Gastrocnemius medialis (tissue), 4 donors: Measurements from ENCODE around the gene DDX23. TPM values are rescaled to one million over a fixed set of nuclear protein-coding genes. Genes with fewer than 3 reads are reported as not detected.

Experiments
- ATAC-seq, 2 donors: fragments of 150-250 bp; one replicate each; pipeline ENCODE4 v1.9.1; 2016
- DNase-seq, 2 donors: peaks; one replicate each; pipeline ENCODE4 v3.0.0-alpha.2; 2019
- H3K27ac ChIP-seq, 4 donors: fragments of 200-600 bp; sonication (generic); 1 replicate in 1 of 4; 2 replicates in 3 of 4; pipeline ENCODE4 v1.5.1; 2016 to 2018; ENCODE audit warnings: mild to moderate bottlenecking in 2 of 4, moderate library complexity in 1 of 4
- H3K27me3 ChIP-seq, 3 donors: fragments of 200-600 bp; sonication (generic) in 2 of 3; 1 replicate in 1 of 3; 2 replicates in 2 of 3; pipeline versions ENCODE4 v1.5.1 to v1.6.0; 2016 to 2019; ENCODE audit warnings: mild to moderate bottlenecking in 1 of 3, moderate library complexity in 1 of 3
- H3K36me3 ChIP-seq, 2 donors: fragments of 200-600 bp; sonication (generic) in 1 of 2; one replicate each; pipeline ENCODE4 v1.5.1; 2017 to 2018
- H3K4me1 ChIP-seq, 2 donors: fragments of 200-600 bp; sonication (generic) in 1 of 2; one replicate each; pipeline ENCODE4 v1.5.1; 2016 to 2017; ENCODE audit warnings: mild to moderate bottlenecking in 2 of 2
- H3K4me3 ChIP-seq, 4 donors: fragments of 200-600 bp; sonication (generic) in 3 of 4; 1 replicate in 1 of 4; 2 replicates in 3 of 4; pipeline ENCODE4 v1.5.1; 2016 to 2019; ENCODE audit warnings: mild to moderate bottlenecking in 2 of 4
- H3K9me3 ChIP-seq, 3 donors: fragments of 200-600 bp; sonication (generic) in 2 of 3; 1 replicate in 1 of 3; 2 replicates in 2 of 3; pipeline ENCODE4 v1.5.1; 2016 to 2019
- CTCF ChIP-seq, 5 experiments: fragments of 450-650 bp in 3 of 5; fragments of 200-600 bp in 2 of 5; sonication (generic) in 2 of 5; IDR thresholded peaks in 4 of 5; conservative IDR thresholded peaks in 1 of 5; 1 replicate in 4 of 5; 2 replicates in 1 of 5; pipeline ENCODE4 v1.5.1; 2016 to 2019; ENCODE audit warnings: antibody characterized with exemption in 5 of 5, mild to moderate bottlenecking in 3 of 5, moderate library complexity in 3 of 5
- POLR2A ChIP-seq, 2 donors: fragments of 450-650 bp; IDR thresholded peaks; one replicate each; pipeline ENCODE4 v1.6.1; 2017; ENCODE audit warnings: antibody characterized with exemption in 2 of 2, mild to moderate bottlenecking in 2 of 2, moderate library complexity in 2 of 2
- in situ Hi-C, 4 donors: fragments of 200-750 bp; cut with MboI; loops; one replicate each; pipeline versions ENCODE4 v1.15.0 to v1.8.0; 2017; ENCODE audit warnings: low sequenced_read_pairs in 4 of 4
- intact Hi-C: fragments of 100-400 bp; cut with DNase I; formaldehyde crosslinking; loops from one replicate; pipeline ENCODE4 v1.15.1; 2023; ENCODE audit warnings: low total_unique reads
- total RNA-seq, 4 donors: library from RNA; depleted of rRNA; stranded (reverse); fragments of >200 nt; gene quantifications; one replicate each; pipeline versions ENCODE4 v1.1.0 to v1.2.3, GENCODE V29; 2016

Gene DDX23
- total RNA-seq, 4 donors from 2014 or later: 55.8 to 80.6 (median 75.7) TPM

GRCh38 chr12:48810903-48811431 is 41.0 kb downstream of the DDX23 start:
- intact Hi-C loops: loop anchor here (10.0 kb wide), 2 partner anchors 456 to 616 kb away; partner anchors contain the start of gene ZNF641
- TF ChIP-seq POLR2A (IDR thresholded peaks at IDR 0.05): no peak
- TF ChIP-seq CTCF (IDR thresholded peaks at IDR 0.05 in 4 of 5, conservative IDR thresholded peaks at IDR 0.05 in 1 of 5): no peak
- no peak for ATAC-seq
- Histone ChIP-seq H3K4me1 (peaks cover 5 to 10% of the 10 kb centered on the region in 2 donors), H3K27ac (no peak overlapping the region), H3K9me3 (no peaks in the 10 kb centered on the region), H3K27me3 (no peaks in the 10 kb centered on the region), H3K4me3 (no peak overlapping the region), H3K36me3 (no peaks in the 10 kb centered on the region)
- in situ Hi-C loops: no loop called here
- no peak for DNase-seq

- Histone ChIP-seq H3K27ac (no peak overlapping the region), H3K27me3 (no peaks in the 10 kb centered on the region), H3K4me1 (no peaks in the 10 kb centered on the region), H3K4me3 (no peak overlapping the region), H3K36me3 (no peaks in the 10 kb centered on the region), H3K9me3 (no peaks in the 10 kb centered on the region)
- no peak for DNase-seq
- in situ Hi-C loops: no loop called here
- no peak for ATAC-seq
- TF ChIP-seq CTCF (IDR thresholded peaks at IDR 0.05 in 4 of 5, conservative IDR thresholded peaks at IDR 0.05 in 1 of 5) (no peak), POLR2A (IDR thresholded peaks at IDR 0.05) (no peak)
- intact Hi-C loops: no loop called here
Observed at GRCh38 chr12:48807981-48808380, 44.0 kb downstream of the DDX23 start.

GRCh38 chr12:48803675-48804074 is 48.3 kb downstream of the DDX23 start:
- Histone ChIP-seq H3K4me3 (no peak overlapping the region), H3K9me3 (no peaks in the 10 kb centered on the region), H3K4me1 (no peaks in the 10 kb centered on the region), H3K27ac (no peak overlapping the region), H3K36me3 (no peaks in the 10 kb centered on the region), H3K27me3 (no peaks in the 10 kb centered on the region)
- intact Hi-C loops: no loop called here
- in situ Hi-C loops: no loop called here
- no peak for ATAC-seq
- no peak for DNase-seq
- no peak for TF ChIP-seq CTCF (IDR thresholded peaks at IDR 0.05 in 4 of 5, conservative IDR thresholded peaks at IDR 0.05 in 1 of 5)
- no peak for TF ChIP-seq POLR2A (IDR thresholded peaks at IDR 0.05)

- intact Hi-C loops (no loop called here), in situ Hi-C loops (no loop called here)
- no peaks in the 10 kb centered on the region for H3K9me3 ChIP-seq
- ATAC-seq (no peak), DNase-seq (no peak)
- no peaks in the 10 kb centered on the region for H3K27me3 ChIP-seq
- TF ChIP-seq POLR2A (IDR thresholded peaks at IDR 0.05) (no peak), CTCF (IDR thresholded peaks at IDR 0.05 in 4 of 5, conservative IDR thresholded peaks at IDR 0.05 in 1 of 5) (no peak)
- H3K27ac ChIP-seq: no peak overlapping the region
- H3K4me1 ChIP-seq: peaks cover 0 to 1% of the 10 kb centered on the region in 2 donors
- H3K4me3 ChIP-seq: no peak overlapping the region
- H3K36me3 ChIP-seq: no peaks in the 10 kb centered on the region
Observed at GRCh38 chr12:48800971-48801370, 51.0 kb downstream of the DDX23 start.

GRCh38 chr12:48800457-48800856 is 51.5 kb downstream of the DDX23 start:
- no peaks in the 10 kb centered on the region for H3K27me3 ChIP-seq
- no peak overlapping the region for H3K4me3 ChIP-seq
- TF ChIP-seq POLR2A (IDR thresholded peaks at IDR 0.05) (no peak), CTCF (IDR thresholded peaks at IDR 0.05 in 4 of 5, conservative IDR thresholded peaks at IDR 0.05 in 1 of 5) (no peak)
- H3K4me1 ChIP-seq: peaks cover 4 to 5% of the 10 kb centered on the region in 2 donors
- H3K27ac ChIP-seq: no peak overlapping the region
- ATAC-seq: no peak
- intact Hi-C loops (no loop called here), in situ Hi-C loops (no loop called here)
- H3K9me3 ChIP-seq: no peaks in the 10 kb centered on the region
- DNase-seq: no peak
- H3K36me3 ChIP-seq: no peaks in the 10 kb centered on the region
